ENCODE data around the gene SLC12A9.
A peak's percentile ranks its signal among the peaks of the same experiment; 100 is the strongest.

SLC12A9 gene

DNA sequence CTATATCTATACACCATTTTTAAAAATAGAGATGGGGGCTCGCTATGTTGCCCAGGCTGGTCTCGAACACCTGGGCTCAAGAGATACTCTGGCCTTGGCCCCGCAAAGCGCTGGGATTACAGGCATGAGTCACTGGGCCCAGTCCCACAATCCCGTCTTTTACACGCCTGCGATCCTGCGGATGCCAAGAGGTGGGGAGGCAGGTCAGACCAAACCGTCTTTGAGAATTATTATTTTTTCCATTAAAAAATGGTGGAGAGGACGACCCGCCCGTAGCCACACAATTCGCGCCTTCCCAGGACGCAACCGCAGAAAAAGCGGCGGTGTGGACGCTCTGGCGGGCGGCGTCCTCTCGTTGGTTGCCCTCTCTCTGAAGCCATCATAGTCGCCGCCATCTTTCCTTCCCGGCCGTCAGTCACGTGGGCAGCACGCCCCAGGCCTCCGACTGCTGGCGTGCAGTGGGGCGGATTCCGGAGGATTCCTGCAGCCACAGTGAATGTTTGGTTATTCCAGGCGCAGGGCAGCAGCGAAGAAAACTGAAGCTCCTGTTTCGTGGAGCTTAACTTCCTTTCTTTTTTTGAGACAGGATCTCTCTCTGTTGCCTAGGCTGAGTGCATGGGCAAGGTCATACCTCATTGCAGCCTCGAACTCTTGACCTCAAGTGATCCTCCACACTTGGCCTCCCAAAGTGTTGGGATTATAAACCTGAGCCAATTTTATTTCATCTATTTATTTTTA is 15.2 kb upstream of the SLC12A9 start (continued):
- TF ChIP-seq, protein P1, sequence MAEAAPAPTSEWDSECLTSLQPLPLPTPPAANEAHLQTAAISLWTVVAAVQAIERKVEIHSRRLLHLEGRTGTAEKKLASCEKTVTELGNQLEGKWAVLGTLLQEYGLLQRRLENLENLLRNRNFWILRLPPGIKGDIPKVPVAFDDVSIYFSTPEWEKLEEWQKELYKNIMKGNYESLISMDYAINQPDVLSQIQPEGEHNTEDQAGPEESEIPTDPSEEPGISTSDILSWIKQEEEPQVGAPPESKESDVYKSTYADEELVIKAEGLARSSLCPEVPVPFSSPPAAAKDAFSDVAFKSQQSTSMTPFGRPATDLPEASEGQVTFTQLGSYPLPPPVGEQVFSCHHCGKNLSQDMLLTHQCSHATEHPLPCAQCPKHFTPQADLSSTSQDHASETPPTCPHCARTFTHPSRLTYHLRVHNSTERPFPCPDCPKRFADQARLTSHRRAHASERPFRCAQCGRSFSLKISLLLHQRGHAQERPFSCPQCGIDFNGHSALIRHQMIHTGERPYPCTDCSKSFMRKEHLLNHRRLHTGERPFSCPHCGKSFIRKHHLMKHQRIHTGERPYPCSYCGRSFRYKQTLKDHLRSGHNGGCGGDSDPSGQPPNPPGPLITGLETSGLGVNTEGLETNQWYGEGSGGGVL (tag by site-specific recombination; IDR thresholded peaks at IDR 0.05) = peak; percentile 25; the same call in 1 of the 2 replicates
- TF ChIP-seq, protein P2, sequence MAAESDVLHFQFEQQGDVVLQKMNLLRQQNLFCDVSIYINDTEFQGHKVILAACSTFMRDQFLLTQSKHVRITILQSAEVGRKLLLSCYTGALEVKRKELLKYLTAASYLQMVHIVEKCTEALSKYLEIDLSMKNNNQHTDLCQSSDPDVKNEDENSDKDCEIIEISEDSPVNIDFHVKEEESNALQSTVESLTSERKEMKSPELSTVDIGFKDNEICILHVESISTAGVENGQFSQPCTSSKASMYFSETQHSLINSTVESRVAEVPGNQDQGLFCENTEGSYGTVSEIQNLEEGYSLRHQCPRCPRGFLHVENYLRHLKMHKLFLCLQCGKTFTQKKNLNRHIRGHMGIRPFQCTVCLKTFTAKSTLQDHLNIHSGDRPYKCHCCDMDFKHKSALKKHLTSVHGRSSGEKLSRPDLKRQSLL (tag by site-specific recombination; IDR thresholded peaks at IDR 0.05) = 0 out of 2 replicates have a peak, but pooled peaks have one; percentile 11
- TF ChIP-seq, protein P3, sequence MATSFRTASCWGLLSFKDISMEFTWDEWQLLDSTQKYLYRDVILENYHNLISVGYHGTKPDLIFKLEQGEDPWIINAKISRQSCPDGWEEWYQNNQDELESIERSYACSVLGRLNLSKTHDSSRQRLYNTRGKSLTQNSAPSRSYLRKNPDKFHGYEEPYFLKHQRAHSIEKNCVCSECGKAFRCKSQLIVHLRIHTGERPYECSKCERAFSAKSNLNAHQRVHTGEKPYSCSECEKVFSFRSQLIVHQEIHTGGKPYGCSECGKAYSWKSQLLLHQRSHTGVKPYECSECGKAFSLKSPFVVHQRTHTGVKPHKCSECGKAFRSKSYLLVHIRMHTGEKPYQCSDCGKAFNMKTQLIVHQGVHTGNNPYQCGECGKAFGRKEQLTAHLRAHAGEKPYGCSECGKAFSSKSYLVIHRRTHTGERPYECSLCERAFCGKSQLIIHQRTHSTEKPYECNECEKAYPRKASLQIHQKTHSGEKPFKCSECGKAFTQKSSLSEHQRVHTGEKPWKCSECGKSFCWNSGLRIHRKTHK (tag by site-specific recombination; IDR thresholded peaks at IDR 0.05) = no peak
- TF ChIP-seq ZNF292 (tag by site-specific recombination; IDR thresholded peaks at IDR 0.05; ENCODE audit: borderline replicate concordance, low read depth) = no peak
- TF ChIP-seq FEZF1 (tag by site-specific recombination; IDR thresholded peaks at IDR 0.05) = peak; percentile 74
- no peak for TF ChIP-seq ZNF169 (tag by site-specific recombination; IDR thresholded peaks at IDR 0.05)
- no peak for TF ChIP-seq ZNF239 (tag by site-specific recombination; IDR thresholded peaks at IDR 0.05)
- no peak; the same call in 1 of the 2 replicates for TF ChIP-seq ZNF391 (tag by site-specific recombination; IDR thresholded peaks at IDR 0.05; ENCODE audit: borderline replicate concordance, low read depth)
- TF ChIP-seq WT1 (tag by site-specific recombination; IDR thresholded peaks at IDR 0.05) = peak; percentile 68; the same call in 1 of the 2 replicates
- TF ChIP-seq ZBTB17 (tag by site-specific recombination; IDR thresholded peaks at IDR 0.05) = peak; percentile 98
- no peak for TF ChIP-seq GFI1B (tag by site-specific recombination; IDR thresholded peaks at IDR 0.05)
- TF ChIP-seq, protein P4, sequence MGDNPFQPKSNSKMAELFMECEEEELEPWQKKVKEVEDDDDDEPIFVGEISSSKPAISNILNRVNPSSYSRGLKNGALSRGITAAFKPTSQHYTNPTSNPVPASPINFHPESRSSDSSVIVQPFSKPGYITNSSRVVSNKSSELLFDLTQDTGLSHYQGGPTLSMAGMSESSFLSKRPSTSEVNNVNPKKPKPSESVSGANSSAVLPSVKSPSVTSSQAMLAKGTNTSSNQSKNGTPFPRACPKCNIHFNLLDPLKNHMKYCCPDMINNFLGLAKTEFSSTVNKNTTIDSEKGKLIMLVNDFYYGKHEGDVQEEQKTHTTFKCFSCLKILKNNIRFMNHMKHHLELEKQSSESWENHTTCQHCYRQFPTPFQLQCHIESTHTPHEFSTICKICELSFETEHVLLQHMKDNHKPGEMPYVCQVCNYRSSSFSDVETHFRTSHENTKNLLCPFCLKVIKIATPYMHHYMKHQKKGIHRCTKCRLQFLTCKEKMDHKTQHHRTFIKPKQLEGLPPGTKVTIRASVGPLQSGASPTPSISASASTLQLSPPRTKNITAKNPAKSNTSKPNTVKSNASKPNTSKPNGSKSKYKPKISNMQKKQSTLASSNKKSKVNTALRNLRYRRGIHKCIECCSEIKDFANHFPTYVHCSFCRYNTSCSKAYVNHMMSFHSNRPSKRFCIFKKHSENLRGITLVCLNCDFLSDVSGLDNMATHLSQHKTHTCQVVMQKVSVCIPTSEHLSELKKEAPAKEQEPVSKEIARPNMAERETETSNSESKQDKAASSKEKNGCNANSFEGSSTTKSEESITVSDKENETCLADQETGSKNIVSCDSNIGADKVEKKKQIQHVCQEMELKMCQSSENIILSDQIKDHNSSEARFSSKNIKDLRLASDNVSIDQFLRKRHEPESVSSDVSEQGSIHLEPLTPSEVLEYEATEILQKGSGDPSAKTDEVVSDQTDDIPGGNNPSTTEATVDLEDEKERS (tag by site-specific recombination; IDR thresholded peaks at IDR 0.05) = no peak
- TF ChIP-seq ZFP37 (tag by site-specific recombination; IDR thresholded peaks at IDR 0.05) = peak; percentile 91
- peak; percentile 50; the same call in 1 of the 2 replicates for TF ChIP-seq ZBTB1 (tag by site-specific recombination; IDR thresholded peaks at IDR 0.05)
- TF ChIP-seq, protein P5, sequence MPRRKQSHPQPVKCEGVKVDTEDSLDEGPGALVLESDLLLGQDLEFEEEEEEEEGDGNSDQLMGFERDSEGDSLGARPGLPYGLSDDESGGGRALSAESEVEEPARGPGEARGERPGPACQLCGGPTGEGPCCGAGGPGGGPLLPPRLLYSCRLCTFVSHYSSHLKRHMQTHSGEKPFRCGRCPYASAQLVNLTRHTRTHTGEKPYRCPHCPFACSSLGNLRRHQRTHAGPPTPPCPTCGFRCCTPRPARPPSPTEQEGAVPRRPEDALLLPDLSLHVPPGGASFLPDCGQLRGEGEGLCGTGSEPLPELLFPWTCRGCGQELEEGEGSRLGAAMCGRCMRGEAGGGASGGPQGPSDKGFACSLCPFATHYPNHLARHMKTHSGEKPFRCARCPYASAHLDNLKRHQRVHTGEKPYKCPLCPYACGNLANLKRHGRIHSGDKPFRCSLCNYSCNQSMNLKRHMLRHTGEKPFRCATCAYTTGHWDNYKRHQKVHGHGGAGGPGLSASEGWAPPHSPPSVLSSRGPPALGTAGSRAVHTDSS (tag by site-specific recombination; IDR thresholded peaks at IDR 0.05) = no peak
- TF ChIP-seq MYNN (tag by site-specific recombination; IDR thresholded peaks at IDR 0.05; ENCODE audit: borderline replicate concordance) = peak; percentile 49; the same call in 1 of the 2 replicates
- no peak for TF ChIP-seq ZNF621 (tag by site-specific recombination; IDR thresholded peaks at IDR 0.05)
